NCI-H1436 treated with DMSO at 0.1 percent for 48 hours (cell line): ENCODE results near the gene ITGA2B.
"Not testable (repeated sequence)": the region's sequence is repeated elsewhere in the genome, so short reads cannot be mapped to it uniquely, and the experiment has no call there.

Experiments
- DNase-seq: peaks from one replicate; lab custom pipeline; 2025; lab: John Stamatoyannopoulos, UW

Gene ITGA2B

GRCh38 chr17:44368391-44369243 lies 20.8 kb downstream of the ITGA2B start:
- not testable (repeated sequence) for DNase-seq

GRCh38 chr17:44367231-44367979 lies 22.0 kb downstream of the ITGA2B start:
- no peak for DNase-seq

GRCh38 chr17:44365051-44365450 lies 24.4 kb downstream of the ITGA2B start:
- DNase-seq: not testable (repeated sequence)

- no peak for DNase-seq
Observed at GRCh38 chr17:44363613-44364159, 25.8 kb downstream of the ITGA2B start, which contains the start of gene FAM171A2. Gene FAM171A2 (minus strand): TSS chr17:44363853. CDS start chr17:44363714, 139 bp downstream.

GRCh38 chr17:44362949-44363612 lies 26.4 kb downstream of the ITGA2B start:
- DNase-seq: no peak

- DNase-seq: no peak
Observed at GRCh38 chr17:44362459-44362948, 26.9 kb downstream of the ITGA2B start.

- no peak for DNase-seq
Observed at GRCh38 chr17:44361292-44362260, 27.9 kb downstream of the ITGA2B start.

GRCh38 chr17:44360826-44361225 lies 28.6 kb downstream of the ITGA2B start:
- DNase-seq: no peak

GRCh38 chr17:44360144-44360533 lies 29.3 kb downstream of the ITGA2B start:
- DNase-seq: no peak

- no peak for DNase-seq
Observed at GRCh38 chr17:44359458-44360143, 29.8 kb downstream of the ITGA2B start.

- DNase-seq: no peak
Observed at GRCh38 chr17:44359006-44359405, 30.4 kb downstream of the ITGA2B start.

- DNase-seq: no peak
Observed at GRCh38 chr17:44358066-44358465, 31.4 kb downstream of the ITGA2B start.

- DNase-seq: no peak
Observed at GRCh38 chr17:44356241-44356640, 33.2 kb downstream of the ITGA2B start.

GRCh38 chr17:44355642-44356099 lies 33.8 kb downstream of the ITGA2B start:
- no peak for DNase-seq

- DNase-seq: no peak
Observed at GRCh38 chr17:44354582-44355561, 34.6 kb downstream of the ITGA2B start.

- no peak for DNase-seq
Observed at GRCh38 chr17:44353672-44354331, 35.6 kb downstream of the ITGA2B start.

GRCh38 chr17:44352828-44353671 lies 36.4 kb downstream of the ITGA2B start:
- no peak for DNase-seq
